ENCODE data around the gene RHOBTB3.

RHOBTB3 gene

DNA sequence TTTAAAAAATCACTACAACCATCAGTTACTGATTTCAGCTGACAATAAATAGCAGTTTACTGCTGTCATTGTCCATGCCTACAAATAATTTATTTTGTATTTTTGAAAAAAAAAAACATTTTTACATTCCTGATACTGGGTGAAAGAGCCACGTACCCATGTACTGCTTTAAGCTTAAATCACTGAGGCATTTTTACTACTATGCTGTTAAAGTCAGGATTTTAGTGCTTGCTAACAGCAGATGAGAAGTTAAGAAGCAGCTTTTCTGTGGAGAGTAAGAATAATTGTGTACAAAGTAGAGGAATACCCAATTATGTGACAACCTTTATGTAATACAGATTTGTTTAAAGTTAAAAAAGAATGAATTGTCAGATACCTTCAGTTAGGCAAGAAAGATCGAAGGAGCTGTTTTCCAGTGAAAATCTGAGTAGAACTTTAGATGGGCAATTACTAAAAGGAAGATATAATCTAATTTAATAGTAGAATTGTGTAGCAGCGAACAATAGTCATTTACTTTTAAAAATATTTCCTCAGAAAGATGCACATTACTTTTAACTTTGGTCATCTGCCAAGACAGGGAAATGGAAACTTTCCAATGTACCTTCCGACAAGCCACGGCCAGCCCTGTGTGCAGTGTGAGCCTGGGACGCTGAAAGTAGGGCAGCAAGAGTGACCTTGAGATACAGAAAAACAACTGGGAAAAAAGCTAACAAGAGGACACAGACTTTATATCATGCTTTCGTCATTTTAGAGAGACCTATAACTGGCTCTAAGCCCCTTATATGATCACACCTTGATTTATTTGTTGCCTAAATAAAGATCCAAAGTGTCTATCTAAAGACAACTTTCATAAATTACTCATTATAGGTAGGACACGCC, 39.9 kb downstream of the RHOBTB3 start:
- DNase-seq: no peak

DNA sequence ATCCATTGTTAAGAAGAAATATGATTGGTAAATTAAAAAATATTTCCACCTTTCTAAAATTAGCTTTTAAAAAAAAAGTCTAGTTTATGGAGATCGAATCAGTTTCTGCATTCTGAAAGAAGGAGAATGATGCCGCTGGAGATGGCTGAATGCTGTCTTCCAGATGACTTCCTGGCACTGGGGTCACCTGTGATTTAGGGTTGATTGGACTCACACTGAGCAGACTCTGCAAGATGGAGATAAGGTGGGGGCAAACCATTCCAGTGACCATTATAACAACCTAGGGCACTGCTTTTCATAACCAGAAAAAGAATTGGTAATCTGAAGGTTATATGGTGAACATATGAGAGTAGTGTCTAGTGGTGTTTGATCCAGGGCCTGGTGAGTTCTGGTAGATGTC, 40.8 kb downstream of the RHOBTB3 start:
- DNase-seq: no peak

DNA sequence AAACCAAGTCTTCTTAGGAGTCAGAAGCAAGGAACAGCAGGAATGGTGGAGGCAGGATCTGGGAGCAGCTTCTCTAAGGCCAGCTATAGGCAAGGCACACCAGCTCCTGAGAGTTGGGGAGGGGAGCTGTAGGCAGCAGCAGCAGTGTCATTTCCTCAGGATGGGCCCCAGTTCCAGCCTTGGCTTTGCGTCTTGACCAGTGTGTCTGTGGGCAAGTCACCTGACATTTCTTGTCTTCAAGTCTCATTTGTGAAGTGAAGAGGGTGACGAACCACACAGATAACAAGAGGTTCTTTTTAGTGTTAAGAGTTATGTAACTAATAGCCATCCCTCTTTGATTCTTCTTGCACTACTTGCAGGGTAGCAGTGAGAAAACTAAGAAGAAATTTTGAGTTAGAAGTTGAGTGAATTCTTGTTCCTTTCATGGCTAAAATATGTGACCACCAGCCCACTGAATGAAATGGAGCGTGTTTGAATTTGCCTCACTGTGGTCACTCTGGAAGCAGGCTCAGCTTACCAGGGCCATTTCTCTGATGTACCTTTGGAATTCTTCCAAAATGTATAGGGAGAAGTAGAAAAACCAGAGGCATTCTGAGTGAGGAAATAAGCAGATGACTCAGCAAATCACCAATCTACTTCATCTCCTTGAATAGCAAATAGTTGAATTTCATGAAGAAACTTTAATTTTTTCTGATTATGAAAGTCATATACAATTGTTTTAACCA, 42.4 kb downstream of the RHOBTB3 start:
- peak; percentile 29 for DNase-seq

DNA sequence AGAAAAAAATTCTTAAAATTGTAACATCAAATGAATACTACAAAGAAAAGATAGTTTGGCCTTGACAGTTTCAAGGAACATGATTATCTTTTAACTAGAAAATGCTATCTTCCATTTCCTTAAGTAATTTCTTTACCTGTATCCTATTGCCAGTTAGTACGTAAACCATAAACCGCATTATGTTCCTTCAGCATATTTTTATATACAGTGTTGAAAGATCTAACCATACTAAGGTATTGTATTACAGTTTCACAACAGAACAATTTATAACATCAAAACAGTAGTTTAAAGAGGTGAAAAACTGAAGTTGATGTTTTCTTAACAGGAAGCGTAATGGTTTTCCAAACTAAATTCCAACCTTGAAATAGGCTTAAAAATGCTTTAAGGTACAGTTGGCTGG, 46.3 kb downstream of the RHOBTB3 start:
- DNase-seq: no peak

DNA sequence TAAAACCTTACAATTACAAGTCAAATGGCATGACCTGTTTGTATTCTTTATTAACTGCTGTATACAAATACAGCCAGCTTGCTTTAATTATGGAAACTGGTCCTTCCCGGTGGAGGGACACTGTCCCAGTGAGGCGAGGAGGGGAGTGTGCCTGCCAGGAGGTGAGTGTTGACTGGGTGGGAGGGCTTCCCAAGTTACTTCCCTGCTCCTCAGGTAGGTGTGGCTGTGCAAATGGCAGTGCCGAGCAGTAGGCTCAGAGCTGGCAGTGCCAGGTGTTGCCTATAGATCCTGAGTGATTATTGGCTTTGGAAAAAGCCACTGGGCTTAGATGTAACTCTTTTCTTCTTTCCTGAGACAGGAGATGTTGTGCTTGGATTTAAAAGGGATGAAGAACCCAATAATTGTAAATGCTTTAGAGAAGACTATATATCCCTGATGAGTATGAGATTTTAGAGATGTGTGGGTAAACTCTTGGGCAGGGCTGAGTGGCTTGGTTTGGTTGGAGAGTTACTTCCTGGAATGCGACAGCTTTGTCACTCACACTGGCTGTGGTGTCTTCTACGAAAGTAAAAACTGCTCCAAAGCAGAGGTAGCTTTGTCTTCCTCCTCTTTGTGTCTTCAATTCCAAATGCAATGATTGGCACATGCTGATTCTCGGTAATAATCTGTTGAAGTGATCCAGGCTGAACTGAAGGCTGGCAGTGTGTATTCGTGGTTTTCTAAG, 47.7 kb downstream of the RHOBTB3 start:
- DNase-seq: no peak

DNA sequence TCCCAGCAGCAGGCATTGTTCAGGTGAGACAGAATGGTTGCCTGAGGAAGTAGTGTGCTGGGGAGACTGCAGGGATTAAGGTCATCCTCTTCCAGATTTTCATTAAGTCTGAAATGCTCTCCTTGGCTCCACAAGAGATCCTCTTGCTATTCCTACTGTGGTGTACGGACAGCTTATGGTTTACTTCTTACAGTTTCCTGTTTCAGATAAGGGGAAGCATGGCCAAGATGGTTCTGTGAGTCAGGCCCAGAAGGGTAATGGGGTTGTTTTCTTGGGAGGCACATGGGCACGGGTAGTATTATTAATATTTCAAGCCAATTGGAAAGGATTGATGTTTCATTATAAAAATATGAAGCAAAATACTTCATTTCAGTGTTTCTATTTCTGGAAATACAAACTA, 48.5 kb downstream of the RHOBTB3 start:
- no peak for DNase-seq

DNA sequence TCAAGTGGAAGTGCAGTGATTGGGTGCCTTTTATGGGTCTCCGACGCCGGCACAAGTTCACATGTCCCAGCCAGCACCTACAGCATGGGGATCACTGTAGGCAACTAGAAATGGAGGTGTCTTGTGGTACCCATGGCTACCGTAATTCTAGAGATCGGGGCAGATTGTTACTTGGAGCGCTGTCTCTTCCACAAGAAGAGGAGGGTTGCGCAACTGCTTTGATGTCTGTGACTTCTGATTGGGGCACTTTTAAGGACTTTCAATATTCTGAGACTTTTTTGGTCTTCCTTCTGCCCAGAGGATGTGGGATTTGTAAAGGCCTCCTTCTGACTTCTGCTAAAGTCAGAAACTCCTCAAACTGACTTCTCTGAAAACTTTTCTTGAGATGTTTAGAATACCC, 49.5 kb downstream of the RHOBTB3 start:
- no peak for DNase-seq

DNA sequence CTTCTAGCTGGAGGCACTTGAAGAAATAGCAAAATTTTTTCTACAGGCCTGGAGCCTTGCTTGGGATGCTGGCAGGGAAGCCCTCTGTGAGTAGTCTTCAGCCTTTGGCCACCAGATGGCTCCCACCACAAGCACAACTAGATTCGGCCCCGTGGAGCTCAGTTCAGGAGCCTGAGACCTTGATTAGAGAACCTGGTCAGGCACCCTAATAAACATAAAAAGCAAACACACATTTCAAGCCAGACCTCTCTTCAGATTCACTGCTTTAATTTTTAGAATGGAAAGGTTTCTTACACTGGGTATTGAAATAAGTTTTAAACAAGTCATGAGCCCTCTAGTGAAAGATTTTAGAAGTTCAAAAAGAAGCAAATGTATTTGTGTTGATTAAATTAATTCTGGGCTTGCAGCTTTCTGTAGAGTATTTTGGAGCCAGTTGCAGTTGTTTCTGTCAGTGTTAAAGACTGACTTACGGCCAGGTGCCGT, 50.0 kb downstream of the RHOBTB3 start:
- peak; percentile 11 for DNase-seq

DNA sequence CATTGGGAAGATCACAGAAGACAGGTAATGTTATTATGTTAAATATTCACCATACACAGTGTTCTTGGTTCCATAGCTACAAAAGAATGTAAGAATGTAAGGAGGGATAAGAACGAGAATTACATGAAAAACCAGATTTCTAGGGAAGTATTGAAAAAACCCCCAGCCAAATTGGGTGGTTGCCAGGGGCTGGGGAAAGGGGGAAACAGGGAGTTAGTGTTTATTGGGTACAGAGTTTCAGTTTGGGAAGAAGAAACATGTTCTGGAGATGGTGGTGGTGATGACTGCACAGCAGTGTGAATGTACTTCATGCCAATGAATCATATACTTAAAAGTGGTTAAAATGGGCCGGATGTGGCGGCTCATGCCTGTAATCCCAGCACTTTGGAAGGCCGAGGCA, 51.0 kb downstream of the RHOBTB3 start:
- DNase-seq: no peak

DNA sequence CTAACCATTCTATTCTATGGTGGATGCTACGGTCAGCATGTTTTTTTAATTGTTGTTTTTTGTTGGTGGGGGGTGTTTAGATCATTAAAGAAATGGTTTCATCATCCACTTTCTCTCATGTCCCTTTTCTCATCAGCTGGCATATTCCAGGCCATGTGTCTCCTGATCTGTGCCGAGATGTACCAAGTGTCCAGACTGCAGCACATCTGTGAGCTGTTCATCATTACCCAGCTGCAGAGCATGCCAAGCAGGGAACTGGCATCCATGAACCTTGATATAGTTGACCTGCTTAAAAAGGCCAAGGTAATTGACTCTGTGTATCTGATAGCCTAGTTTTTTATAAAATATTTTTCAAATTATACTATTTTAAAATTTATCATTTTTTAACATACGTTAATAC, 52.5 kb downstream of the RHOBTB3 start:
- DNase-seq: no peak

DNA sequence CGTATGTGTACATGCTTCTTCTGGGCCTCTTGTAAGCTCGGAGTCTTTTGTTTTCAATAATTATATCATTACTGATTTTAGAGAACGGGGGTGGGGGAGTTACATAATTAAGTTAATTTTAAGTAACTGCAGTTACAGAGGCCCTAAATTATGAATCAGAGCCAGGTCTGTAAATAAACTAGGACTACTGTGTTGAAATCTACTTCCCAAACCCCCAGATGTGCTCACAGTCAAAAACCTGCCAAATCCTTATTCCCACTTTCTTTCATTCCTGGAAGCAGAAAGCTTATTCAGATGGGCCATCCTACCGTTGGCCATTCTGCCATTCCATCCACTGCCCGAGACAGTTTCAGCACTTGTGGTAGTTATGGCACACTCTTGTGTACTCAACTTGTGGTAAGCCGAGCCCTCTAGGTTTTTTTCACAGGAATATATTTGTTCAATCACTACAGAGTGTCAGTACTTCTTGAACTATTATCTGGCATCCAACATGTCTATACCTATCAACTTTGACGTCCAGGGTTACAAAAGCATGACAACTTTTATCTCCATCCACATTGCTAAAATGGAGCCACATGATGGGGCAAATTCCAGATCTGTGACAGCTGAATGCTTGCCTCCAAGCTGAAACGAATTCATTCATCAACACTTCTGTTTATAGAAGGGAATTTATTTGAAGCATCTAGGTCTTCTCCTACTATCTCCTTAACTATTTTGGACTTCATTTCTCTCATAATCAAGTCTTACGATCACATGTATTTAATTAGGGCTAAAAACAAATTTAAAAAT, 53.6 kb downstream of the RHOBTB3 start:
- DNase-seq: no peak

DNA sequence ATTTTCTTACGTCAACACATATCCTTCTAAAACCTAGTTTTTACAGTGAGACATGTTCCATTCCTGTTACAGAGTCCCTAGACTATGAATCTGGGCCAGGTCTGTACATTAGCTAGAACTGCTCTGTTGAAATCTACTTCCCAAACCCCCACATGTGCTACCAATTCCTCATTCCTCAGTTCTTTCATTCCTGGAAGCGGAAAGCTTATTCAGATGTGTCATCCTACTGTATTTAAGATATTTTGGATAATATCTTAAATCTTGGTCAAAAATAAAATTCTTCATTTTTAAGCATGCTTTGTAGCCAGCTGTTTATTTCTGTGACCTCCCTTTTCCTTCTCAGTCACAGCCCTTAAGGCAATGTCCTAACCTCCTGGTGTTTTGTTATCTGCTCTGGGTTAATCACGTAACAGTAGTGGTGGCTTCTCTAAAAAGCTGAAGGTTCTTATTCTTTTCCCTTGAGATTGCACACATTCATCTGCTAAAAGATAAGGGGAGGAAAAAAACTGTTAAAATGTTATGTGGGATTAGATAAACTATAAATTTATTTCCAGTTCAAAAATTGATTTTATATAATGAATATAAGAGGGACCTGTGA, 55.8 kb downstream of the RHOBTB3 start:
- DNase-seq: no peak

DNA sequence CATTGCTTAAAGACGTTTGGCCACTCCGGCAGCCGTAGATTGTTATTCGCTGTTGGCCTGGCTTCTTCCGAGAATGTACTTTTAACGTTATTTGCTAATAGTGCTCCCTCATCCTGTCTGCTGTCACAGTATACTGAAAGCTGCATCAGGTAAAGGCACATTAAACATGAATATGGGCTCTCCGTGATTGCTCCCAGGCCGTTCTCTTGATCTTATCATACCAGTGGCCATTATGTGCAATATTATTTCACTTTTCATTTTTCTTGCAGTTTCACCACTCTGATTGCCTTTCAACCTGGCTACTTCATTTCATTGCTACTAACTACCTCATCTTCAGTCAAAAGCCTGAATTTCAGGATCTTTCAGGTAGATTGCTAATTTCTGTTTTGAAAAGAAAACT, 57.4 kb downstream of the RHOBTB3 start:
- no peak for DNase-seq

DNA sequence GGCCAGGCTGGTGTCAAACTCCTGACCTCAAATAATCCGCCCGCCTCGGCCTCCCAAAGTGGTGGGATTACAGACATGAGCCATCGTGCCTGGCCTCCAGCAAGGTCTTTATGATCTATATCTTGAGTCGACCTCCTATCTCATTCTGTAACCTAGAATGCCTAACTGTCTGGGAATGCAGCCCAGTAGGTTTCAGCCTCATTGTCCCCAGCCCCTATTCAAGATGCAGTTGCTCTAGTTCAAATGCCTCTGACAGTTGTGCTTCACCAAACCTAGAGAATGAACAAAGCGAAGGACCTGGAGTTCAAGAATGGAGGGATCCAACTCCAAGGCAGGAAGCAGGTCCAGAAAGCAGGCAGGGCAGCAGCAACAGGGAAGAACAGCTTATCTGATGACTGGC, 60.6 kb downstream of the RHOBTB3 start:
- no peak for DNase-seq

DNA sequence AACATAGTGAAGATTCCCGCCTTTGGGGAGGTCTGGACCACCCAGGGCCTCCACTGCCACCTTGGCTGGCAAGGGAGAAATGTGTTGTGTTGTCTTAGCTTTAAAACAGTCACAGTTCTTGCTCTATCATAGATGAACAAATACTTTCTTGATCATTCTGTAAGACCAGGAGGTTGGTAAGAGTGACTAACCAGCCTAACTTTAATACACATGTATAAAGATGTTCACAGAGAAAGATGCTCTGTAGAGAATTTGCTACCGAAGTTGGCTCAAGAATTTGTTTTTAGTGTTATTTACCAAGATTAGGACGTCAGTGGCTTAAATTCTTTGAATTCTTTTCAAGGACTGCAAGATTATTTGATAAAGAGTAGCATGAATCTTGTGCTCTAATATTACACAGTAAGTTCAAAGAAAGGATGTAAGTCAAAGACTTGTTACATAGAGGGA, 63.0 kb downstream of the RHOBTB3 start:
- no peak for DNase-seq

DNA sequence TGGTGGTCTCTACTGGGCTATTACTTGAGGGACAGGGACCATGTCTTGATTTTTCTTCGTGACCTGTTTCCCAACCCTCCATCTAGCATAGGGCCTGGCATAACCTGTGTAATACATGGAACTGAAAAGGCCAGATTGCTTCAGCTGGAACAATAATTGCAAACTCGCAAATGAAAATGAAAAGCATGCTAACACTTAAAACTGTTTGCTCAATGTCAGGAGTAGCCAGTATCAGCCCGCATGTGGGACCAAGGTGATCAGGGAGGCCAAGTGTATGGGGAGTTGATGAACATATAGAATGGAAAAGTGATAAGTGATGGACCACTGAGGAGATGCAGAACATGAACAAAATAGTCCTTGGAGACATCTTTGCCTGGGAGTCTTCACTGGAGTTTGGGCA, 66.2 kb downstream of the RHOBTB3 start:
- DNase-seq: no peak

DNA sequence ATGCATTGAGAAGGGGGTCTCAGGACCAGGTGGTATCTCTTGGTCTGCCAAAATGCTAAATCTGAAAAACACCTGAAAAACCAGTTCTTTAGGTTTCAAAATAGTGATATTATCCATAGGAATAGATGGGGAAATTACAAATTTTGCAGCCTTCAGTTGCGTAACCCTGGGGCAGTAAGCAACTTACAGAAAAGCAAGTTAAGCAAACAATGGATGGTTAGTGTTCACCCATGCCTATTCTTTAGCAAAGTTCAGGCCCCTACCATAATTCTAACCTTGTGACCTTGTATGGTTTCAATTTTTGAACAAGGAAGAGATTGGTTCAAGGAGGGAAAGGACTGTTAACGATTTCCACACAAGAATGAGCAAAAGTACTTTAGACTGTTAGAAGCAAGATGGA, 66.9 kb downstream of the RHOBTB3 start:
- no peak for DNase-seq

DNA sequence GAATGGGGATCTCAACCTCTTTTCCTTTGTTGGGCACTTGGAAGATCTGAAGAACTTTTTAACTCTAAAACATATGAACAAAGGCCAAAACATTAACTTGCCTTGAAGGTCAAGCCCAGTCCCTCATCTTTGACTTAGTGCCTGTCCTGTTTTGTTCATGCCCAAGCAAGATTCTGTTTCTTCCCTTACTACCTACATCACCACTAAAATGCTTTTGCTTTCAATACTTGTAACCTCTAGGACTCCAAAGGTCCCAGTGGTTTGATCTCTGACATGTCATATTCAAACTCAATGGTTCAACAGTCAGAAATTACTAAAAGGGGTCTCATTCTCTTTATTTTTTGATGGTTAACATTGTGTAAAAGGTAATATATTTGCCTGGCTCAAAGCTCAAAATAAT, 67.4 kb downstream of the RHOBTB3 start:
- no peak for DNase-seq

DNA sequence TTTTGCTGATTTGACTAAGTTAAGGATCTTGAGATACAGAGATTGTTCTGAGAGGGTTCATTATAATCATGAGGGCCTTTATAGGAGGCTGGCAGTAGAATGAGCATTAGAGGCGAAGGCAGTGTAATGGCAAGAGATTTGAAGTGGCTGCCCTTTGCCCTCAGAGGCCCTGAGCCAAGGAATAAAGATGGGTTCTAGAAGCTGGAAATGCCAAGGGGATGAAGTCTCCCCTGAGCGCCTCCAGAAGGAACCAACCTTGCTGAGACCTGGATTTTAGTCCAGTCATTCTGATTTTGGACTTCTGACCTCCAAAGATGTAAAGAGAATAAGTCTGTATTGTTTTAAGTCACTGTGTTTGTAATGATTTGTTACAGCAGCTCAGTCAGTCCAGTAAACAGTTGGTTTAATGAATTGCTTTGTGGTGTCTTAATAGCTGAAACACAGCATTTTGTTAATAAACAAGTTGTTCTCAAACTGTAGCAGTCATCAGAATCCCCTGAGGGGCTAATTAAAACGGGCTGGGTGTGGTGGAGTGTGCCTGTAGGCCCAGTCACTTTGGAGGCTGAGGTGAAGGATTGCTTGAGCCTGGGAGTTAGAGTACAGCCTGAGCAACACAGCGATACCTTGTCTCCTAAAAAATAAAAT, 68.2 kb downstream of the RHOBTB3 start:
- no peak for DNase-seq

DNA sequence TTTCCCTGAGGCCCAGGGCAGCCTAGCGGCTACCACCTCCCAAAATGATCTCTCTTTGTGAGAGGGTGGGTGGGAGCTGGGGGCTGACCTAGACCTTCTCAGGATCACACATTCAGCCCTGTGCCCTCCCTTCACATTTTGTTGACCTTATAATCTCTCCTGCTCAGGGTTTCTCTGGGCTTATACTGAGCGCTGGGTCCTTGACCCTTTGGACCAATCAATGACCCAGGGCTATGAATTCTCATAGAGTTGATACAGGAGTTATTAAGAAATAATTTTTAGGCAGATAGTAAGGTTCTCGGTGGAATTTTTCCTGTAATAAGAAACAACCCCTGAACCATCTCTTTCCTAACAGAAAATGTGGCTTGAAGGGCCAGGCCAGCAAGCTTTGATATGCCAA, 69.4 kb downstream of the RHOBTB3 start:
- DNase-seq: no peak

DNA sequence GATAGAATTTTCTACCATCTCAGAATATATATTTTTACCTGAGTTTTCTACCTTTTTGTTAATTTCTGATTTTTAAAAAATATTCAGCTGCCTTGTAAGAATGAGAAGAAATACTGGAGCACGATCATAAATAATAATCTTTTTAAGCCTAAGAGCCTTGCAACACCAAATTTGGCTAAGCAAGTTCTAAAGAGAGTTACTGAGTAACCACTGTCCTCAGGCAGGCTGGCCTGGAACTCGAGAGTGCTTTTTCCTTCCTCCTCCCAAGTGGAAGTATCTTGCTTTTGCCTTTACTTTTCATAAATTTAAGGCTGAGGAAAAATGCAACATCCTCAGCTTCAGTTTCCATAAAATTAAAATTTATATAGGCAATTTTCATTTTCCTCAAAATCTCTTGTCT, 70.4 kb downstream of the RHOBTB3 start:
- DNase-seq: no peak

DNA sequence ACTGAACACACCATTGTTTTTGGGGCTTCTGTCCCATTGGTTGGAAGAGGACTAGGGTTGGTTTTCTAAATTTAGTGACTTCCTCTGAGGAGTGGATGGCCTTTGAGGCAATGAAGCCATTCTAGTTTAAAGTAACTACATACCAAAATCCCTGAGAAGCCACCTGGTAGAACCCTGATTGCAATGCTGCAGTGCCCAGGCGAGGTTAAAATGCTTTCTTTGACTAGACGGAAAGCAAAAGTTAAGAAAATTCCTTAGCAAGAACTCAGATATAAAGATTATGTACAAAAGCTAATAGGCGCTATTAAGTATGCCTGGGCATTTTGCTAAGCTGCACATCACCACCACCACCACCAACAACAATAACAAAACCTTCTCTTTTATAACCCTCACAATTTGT, 70.8 kb downstream of the RHOBTB3 start:
- no peak for DNase-seq

All from GF-D8 (cell line).